Testis (tissue), 3 donors: Measurements from ENCODE around the gene SYCE3. TPM values are rescaled to one million over a fixed set of nuclear protein-coding genes. Genes with fewer than 3 reads are reported as not detected.

Source experiments
- DNase-seq: peaks from one replicate; pipeline ENCODE4 v3.0.0-alpha.2; 2019
- H3K27ac ChIP-seq, 2 donors: fragments of 200-600 bp; sonication (generic); one replicate each; pipeline ENCODE4 v1.5.1; 2019
- H3K27me3 ChIP-seq: fragments of 200-600 bp; sonication (generic); one replicate; pipeline ENCODE4 v1.5.1; 2019
- H3K36me3 ChIP-seq: fragments of 200-600 bp; sonication (generic); one replicate; pipeline ENCODE4 v1.5.1; 2017; ENCODE audit warnings: low read depth; ENCODE audit errors: missing control alignments
- H3K4me1 ChIP-seq: fragments of 200-600 bp; sonication (generic); one replicate; pipeline ENCODE4 v1.5.1; 2019
- H3K4me3 ChIP-seq, 2 donors: fragments of 200-600 bp; sonication (generic); one replicate each; pipeline ENCODE4 v1.5.1; 2017 to 2019
- H3K9me3 ChIP-seq: fragments of 200-600 bp; sonication (generic); one replicate; pipeline ENCODE4 v1.5.1; 2017
- POLR2A ChIP-seq: fragments of 450-650 bp; IDR thresholded peaks from one replicate; pipeline ENCODE4 v1.6.1; 2017; ENCODE audit warnings: antibody characterized with exemption, mild to moderate bottlenecking, moderate library complexity
- WGBS, 2 donors: methylation state at CpG; one replicate each; pipeline ENCODE4 v1.1.5; 2018; 5-methylcytosine and 5-hydroxymethylcytosine counted together
- intact Hi-C: fragments of 100-400 bp; cut with DNase I; formaldehyde crosslinking; loops from one replicate; pipeline ENCODE4 v1.15.1; 2023; ENCODE audit warnings: low total_unique reads
- polyA plus RNA-seq: library from polyadenylated mRNA; stranded (reverse); fragments of 350-450 nt; fragmentation: Illumina TruSeq; extraction: RNeasy Lipid Tissue Mini Kit (QIAGEN cat#74804); gene quantifications from one replicate; pipeline ENCODE4 v1.2.3, GENCODE V29; 2014; ENCODE audit warnings: low read depth, low replicate concordance; ENCODE audit not compliant: insufficient read depth
- total RNA-seq, 2 donors: library from RNA; depleted of rRNA; stranded (reverse); fragments of >200 nt; gene quantifications; one replicate each; pipeline ENCODE4 v1.2.3, GENCODE V29; 2016
- TF ChIP-seq, protein P1 (sequence below), 3 experiments: fragments of 450-650 bp in 2 of 3; fragments of 200-600 bp in 1 of 3; sonication (generic) in 1 of 3; IDR thresholded peaks; one replicate each; pipeline ENCODE4 v1.5.1; 2016 to 2019; ENCODE audit warnings: antibody characterized with exemption in 3 of 3, mild to moderate bottlenecking in 2 of 3, moderate library complexity in 1 of 3

Gene SYCE3
- total and polyA plus RNA-seq, 3 donors from 2014 or later: 40.4 to 183 (median 71.9) TPM

DNA sequence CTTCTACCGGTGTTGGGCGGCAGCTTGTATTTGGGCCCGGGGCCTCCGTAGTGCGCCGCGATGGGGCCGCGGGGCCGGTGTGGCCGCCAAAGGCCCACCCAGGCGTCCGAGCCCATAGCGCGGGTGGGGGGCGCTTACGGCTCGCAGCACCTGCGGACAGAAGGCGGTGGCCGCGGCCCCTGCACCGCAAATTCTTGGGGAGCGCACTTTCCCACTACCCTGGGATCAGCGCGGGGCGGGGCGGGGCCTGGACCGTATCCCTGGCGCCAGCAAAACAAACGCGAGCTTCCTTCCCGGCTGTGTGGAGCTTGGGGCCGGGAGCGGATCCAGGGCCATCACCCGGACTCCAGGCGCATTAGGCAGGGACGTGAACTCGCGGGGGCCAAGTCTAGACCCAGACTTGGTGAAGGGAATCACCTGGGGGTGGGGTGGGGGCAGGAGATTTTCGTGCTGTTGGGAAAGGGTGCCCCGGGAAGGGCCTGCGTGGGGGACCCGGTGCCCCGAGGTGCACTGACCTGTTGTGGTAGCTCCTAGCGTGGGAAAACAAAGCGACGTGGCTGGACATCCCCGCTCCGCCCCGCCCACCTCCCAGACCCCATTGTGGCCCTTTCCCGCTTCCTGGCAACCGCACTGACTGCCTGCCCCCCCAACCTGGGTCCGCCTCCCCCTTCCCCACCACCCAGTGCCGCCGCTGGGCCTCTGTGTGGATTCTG, 30.6 kb downstream of the SYCE3 start:
- no peaks in the 10 kb centered on the region for H3K9me3 ChIP-seq
- DNase-seq: no peak
- 0 to 3% methylated on average over 4 to 43 of the region's 56 CpGs for WGBS, 2 donors
- no peaks in the 10 kb centered on the region for H3K36me3 ChIP-seq
- peak overlapping the region; percentile 42 to 56 for H3K4me3 ChIP-seq
- intact Hi-C loops: no loop called here
- peaks cover 14% of the 10 kb centered on the region for H3K4me1 ChIP-seq
- no peak for TF ChIP-seq POLR2A
- TF ChIP-seq, protein P1, sequence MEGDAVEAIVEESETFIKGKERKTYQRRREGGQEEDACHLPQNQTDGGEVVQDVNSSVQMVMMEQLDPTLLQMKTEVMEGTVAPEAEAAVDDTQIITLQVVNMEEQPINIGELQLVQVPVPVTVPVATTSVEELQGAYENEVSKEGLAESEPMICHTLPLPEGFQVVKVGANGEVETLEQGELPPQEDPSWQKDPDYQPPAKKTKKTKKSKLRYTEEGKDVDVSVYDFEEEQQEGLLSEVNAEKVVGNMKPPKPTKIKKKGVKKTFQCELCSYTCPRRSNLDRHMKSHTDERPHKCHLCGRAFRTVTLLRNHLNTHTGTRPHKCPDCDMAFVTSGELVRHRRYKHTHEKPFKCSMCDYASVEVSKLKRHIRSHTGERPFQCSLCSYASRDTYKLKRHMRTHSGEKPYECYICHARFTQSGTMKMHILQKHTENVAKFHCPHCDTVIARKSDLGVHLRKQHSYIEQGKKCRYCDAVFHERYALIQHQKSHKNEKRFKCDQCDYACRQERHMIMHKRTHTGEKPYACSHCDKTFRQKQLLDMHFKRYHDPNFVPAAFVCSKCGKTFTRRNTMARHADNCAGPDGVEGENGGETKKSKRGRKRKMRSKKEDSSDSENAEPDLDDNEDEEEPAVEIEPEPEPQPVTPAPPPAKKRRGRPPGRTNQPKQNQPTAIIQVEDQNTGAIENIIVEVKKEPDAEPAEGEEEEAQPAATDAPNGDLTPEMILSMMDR (IDR thresholded peaks at IDR 0.05): no peak
- H3K27ac ChIP-seq: peak overlapping the region; percentile 49 to 64
- no peaks in the 10 kb centered on the region for H3K27me3 ChIP-seq

- Histone ChIP-seq H3K4me1 (peaks cover 18% of the 10 kb centered on the region), H3K36me3 (no peaks in the 10 kb centered on the region), H3K27ac (peak overlapping the region; percentile 49 to 64), H3K27me3 (no peaks in the 10 kb centered on the region), H3K4me3 (peak overlapping the region; percentile 42 to 56), H3K9me3 (no peaks in the 10 kb centered on the region)
- DNase-seq: no peak
- intact Hi-C loops: no loop called here
- 0 to 2% methylated on average over 2 to 39 of the region's 44 CpGs for WGBS, 2 donors
- no peak for TF ChIP-seq POLR2A
- TF ChIP-seq, protein P1 (IDR thresholded peaks at IDR 0.05): no peak
These were observed 31.2 kb downstream of the SYCE3 start for GRCh38 chr22:50531546-50531961.

DNA sequence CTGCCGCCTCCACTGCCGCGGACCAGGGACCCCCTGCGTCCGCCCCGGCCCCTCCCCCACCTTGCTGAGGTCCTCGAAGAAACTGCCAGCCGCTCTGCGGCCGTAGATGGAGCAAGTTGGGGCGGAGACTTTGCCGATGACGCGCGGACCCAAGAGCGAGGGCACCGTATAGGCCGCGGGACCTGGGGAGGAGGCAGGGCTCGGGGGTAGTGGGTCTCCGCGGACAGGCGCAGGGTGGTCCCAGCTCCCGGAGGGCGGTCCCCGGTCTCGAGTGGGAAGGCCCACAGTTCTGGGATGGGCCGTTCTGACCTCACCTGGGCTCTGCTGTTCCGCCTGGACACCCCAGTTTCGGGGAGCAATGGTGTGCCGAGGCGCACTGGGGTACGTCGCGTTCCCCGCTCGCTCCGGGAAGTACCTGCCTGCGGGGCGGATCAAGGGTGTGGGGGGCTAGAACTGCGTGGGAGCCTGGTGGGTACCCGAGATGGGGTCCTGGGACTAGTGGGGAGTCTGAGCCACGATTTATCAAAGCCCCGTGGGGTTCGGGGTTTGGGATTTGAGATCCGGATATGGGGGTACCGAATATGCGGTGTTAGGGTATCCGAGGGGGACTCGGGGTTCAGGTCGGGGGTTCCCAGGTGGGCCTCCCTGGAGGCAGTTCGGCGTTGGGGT, 31.7 kb downstream of the SYCE3 start:
- peak; percentile 71 for DNase-seq
- no peaks in the 10 kb centered on the region for H3K9me3 ChIP-seq
- 5 to 8% methylated on average over 2 to 50 of the region's 53 CpGs for WGBS, 2 donors
- H3K27ac ChIP-seq: peak overlapping the region; percentile 49 to 64
- no peak for TF ChIP-seq POLR2A
- TF ChIP-seq, protein P1 (IDR thresholded peaks at IDR 0.05): no peak
- H3K27me3 ChIP-seq: no peaks in the 10 kb centered on the region
- no peaks in the 10 kb centered on the region for H3K36me3 ChIP-seq
- intact Hi-C loops: no loop called here
- H3K4me1 ChIP-seq: peaks cover 21% of the 10 kb centered on the region
- H3K4me3 ChIP-seq: peak overlapping the region; percentile 42 to 56

GRCh38 chr22:50530580-50530876, 32.2 kb downstream of the SYCE3 start:
- peak overlapping the region; percentile 49 to 64 for H3K27ac ChIP-seq
- no peaks in the 10 kb centered on the region for H3K27me3 ChIP-seq
- no peaks in the 10 kb centered on the region for H3K9me3 ChIP-seq
- TF ChIP-seq POLR2A: no peak
- TF ChIP-seq, protein P1 (IDR thresholded peaks at IDR 0.05): no peak
- 2% methylated on average over 21 of the region's 21 CpGs; no CpG with 5 or more reads in 1 of the 2 donors for WGBS, 2 donors
- no peaks in the 10 kb centered on the region for H3K36me3 ChIP-seq
- H3K4me1 ChIP-seq: peaks cover 21% of the 10 kb centered on the region
- peak overlapping the region; percentile 42 to 56 for H3K4me3 ChIP-seq
- intact Hi-C loops: no loop called here
- no peak for DNase-seq
